SU-DHL-6 (cell line): ENCODE results near the gene HHATL.

Experiments
- H2AFZ ChIP-seq: fragments of 200-600 bp; sonication (generic); 2 replicates; pipeline ENCODE4 v1.6.1; 2014; ENCODE audit warnings: low read depth, mild to moderate bottlenecking, moderate library complexity, mixed read lengths, antibody characterized with exemption, low read length; ENCODE audit not compliant: severe bottlenecking
- H3F3A ChIP-seq: fragments of 200-600 bp; shearing (Covaris generic); 2 replicates; pipeline ENCODE4 v1.6.0; 2016; ENCODE audit warnings: antibody characterized with exemption, mild to moderate bottlenecking; ENCODE audit not compliant: insufficient read depth
- H3K27ac ChIP-seq: fragments of 200-600 bp; sonication (generic); 2 replicates; pipeline ENCODE4 v1.5.1; 2016; ENCODE audit warnings: low read depth, mild to moderate bottlenecking, low read length, moderate library complexity, mixed read lengths
- H3K27me3 ChIP-seq: fragments of 200-600 bp; sonication (generic), shearing (Covaris generic); 2 replicates; pipeline ENCODE4 v1.6.0; 2014; ENCODE audit warnings: mild to moderate bottlenecking, low read length
- H3K36me3 ChIP-seq: fragments of 200-600 bp; sonication (generic); 2 replicates; pipeline ENCODE4 v1.6.1; 2014; ENCODE audit warnings: mild to moderate bottlenecking, low read length, mixed read lengths
- H3K4me2 ChIP-seq: fragments of 300-600, 200-600 bp; shearing (Covaris generic), sonication (generic); 2 replicates; pipeline ENCODE4 v1.6.0; 2014; ENCODE audit warnings: low read length, low read depth, mild to moderate bottlenecking; ENCODE audit not compliant: poor library complexity, severe bottlenecking
- H3K4me3 ChIP-seq: fragments of 200-600 bp; sonication (generic); 2 replicates; pipeline ENCODE4 v1.5.1; 2014; ENCODE audit warnings: antibody characterized with exemption, low read length, mild to moderate bottlenecking, mixed read lengths; ENCODE audit not compliant: insufficient read depth, poor library complexity, severe bottlenecking
- H3K79me2 ChIP-seq: fragments of 200-600 bp; sonication (generic); 2 replicates; pipeline ENCODE4 v1.6.1; 2014; ENCODE audit warnings: mild to moderate bottlenecking, low read length, moderate library complexity; ENCODE audit not compliant: insufficient read depth
- H3K9ac ChIP-seq: fragments of 200-600 bp; sonication (generic); 2 replicates; pipeline ENCODE4 v1.7.0; 2014; ENCODE audit warnings: mild to moderate bottlenecking, low read length
- H3K9me2 ChIP-seq: fragments of 200-600 bp; sonication (generic); replicated peaks from 2 replicates; pipeline ENCODE4 v1.6.1; 2014; ENCODE audit warnings: low read length; ENCODE audit not compliant: insufficient read depth
- H3K9me3 ChIP-seq: fragments of 200-600 bp; sonication (generic); 2 replicates; pipeline ENCODE4 v1.6.1; 2014; ENCODE audit warnings: low read length, mixed read lengths; ENCODE audit not compliant: insufficient read depth
- H4K20me1 ChIP-seq: fragments of 200-600 bp; sonication (generic); 2 replicates; pipeline ENCODE4 v1.6.1; 2014; ENCODE audit warnings: low read depth, mild to moderate bottlenecking, antibody characterized with exemption, low read length, moderate library complexity, mixed read lengths
- EZH2phosphoT487 ChIP-seq: fragments of 200-600 bp; sonication (generic), shearing (Covaris generic); conservative IDR thresholded peaks from 2 replicates; pipeline ENCODE4 v1.6.1; 2018; ENCODE audit warnings: mild to moderate bottlenecking, antibody characterized with exemption, low read length, moderate library complexity, mixed read lengths
- TF ChIP-seq, protein P1 (sequence below): fragments of 200-600 bp; sonication (generic); IDR thresholded peaks from one replicate; pipeline ENCODE4 v1.5.1; 2017; ENCODE audit warnings: antibody characterized with exemption, mild to moderate bottlenecking, low read length, moderate library complexity; ENCODE audit not compliant: insufficient read depth, poor library complexity, severe bottlenecking

HHATL gene

DNA sequence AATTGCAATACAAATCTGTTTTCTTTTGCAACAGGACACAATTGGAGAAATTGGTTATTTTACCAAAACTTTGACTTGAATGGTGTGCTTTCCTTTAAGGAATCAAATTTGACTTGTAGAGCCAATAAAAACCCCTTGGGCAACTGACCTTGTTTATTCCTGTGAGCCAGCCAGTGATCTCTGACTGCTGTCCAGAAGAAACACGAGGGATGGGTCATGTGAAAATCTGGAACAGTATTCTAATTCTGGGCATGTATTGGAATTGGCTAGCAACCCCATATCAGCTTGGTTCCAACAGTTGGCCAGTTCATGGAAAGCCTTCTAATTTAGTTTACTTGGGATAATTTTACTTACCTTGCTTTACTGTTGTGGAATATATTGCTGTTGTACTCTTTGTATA lies 19.1 kb upstream of the HHATL start:
- H3K79me2 ChIP-seq, result no peaks in the 10 kb centered on the region
- H4K20me1 ChIP-seq, result no peaks in the 10 kb centered on the region
- no peak overlapping the region for H3K4me3 ChIP-seq
- H3K9me3 ChIP-seq, result no peaks in the 10 kb centered on the region
- H3K4me2 ChIP-seq, result no peak overlapping the region
- TF ChIP-seq, protein P1, sequence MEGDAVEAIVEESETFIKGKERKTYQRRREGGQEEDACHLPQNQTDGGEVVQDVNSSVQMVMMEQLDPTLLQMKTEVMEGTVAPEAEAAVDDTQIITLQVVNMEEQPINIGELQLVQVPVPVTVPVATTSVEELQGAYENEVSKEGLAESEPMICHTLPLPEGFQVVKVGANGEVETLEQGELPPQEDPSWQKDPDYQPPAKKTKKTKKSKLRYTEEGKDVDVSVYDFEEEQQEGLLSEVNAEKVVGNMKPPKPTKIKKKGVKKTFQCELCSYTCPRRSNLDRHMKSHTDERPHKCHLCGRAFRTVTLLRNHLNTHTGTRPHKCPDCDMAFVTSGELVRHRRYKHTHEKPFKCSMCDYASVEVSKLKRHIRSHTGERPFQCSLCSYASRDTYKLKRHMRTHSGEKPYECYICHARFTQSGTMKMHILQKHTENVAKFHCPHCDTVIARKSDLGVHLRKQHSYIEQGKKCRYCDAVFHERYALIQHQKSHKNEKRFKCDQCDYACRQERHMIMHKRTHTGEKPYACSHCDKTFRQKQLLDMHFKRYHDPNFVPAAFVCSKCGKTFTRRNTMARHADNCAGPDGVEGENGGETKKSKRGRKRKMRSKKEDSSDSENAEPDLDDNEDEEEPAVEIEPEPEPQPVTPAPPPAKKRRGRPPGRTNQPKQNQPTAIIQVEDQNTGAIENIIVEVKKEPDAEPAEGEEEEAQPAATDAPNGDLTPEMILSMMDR, result no peak
- TF ChIP-seq EZH2phosphoT487, result no peak
- H3K9ac ChIP-seq, result no peak overlapping the region
- no peaks in the 10 kb centered on the region for H3K9me2 ChIP-seq
- no peaks in the 10 kb centered on the region for H3K27me3 ChIP-seq
- H3K36me3 ChIP-seq, result no peaks in the 10 kb centered on the region
- H3F3A ChIP-seq, result no peaks in the 10 kb centered on the region
- no peak overlapping the region for H3K27ac ChIP-seq
- no peak overlapping the region for H2AFZ ChIP-seq

DNA sequence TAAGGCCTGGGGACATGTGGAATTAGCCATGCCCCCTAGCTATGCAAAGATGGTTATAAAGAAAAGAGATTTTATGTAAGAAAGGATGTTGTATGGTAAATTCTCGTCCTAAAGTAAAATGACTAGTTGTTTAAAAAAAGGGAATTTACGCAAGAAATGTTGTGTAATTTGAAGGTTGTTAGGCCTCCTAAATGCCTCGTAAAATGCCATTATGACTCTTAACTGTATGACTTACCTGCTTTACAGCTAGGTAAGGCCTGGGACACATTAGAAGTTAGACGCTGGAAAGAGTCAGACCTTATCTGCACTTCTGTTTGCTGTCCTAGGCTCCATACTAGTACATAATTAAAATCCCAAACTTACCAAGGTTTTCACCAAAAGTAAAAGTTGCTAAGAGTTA lies 17.5 kb upstream of the HHATL start:
- Histone ChIP-seq H3K79me2 (no peaks in the 10 kb centered on the region), H3K9ac (no peak overlapping the region), H3K36me3 (no peaks in the 10 kb centered on the region), H3K27ac (no peak overlapping the region), H3K9me3 (no peaks in the 10 kb centered on the region), H3K4me2 (no peak overlapping the region), H2AFZ (no peak overlapping the region), H3K4me3 (no peak overlapping the region), H3K27me3 (no peaks in the 10 kb centered on the region), H3K9me2 (no peaks in the 10 kb centered on the region), H3F3A (no peaks in the 10 kb centered on the region), H4K20me1 (no peaks in the 10 kb centered on the region)
- no peak for TF ChIP-seq EZH2phosphoT487
- TF ChIP-seq, protein P1, result no peak

DNA sequence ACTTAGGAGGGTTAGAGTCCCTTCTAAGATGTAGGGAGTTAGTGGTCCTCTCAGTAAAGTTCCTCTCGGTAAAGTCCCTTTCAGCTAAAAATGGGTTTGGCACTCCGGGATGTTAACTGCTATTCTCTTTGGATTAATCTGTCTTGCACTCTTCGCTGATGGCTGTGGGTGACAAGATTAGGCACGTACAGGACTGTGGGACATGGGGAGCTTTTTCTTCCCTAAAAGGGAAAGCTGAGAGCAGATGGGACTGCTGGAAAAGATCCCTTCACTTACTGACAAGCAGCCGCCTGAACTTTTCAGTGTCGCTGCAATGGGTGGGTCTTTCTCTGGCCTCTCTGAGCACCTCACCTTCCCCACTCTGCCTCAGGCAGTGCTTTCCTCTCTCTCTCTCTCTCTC lies 16.4 kb upstream of the HHATL start:
- TF ChIP-seq EZH2phosphoT487, result no peak
- TF ChIP-seq, protein P1, result no peak
- Histone ChIP-seq H3F3A (no peaks in the 10 kb centered on the region), H3K4me2 (no peak overlapping the region), H4K20me1 (no peaks in the 10 kb centered on the region), H3K9me3 (no peaks in the 10 kb centered on the region), H3K79me2 (no peaks in the 10 kb centered on the region), H3K9me2 (no peaks in the 10 kb centered on the region), H3K4me3 (no peak overlapping the region), H3K9ac (no peak overlapping the region), H3K27ac (no peak overlapping the region), H2AFZ (no peak overlapping the region), H3K27me3 (no peaks in the 10 kb centered on the region), H3K36me3 (no peaks in the 10 kb centered on the region)

DNA sequence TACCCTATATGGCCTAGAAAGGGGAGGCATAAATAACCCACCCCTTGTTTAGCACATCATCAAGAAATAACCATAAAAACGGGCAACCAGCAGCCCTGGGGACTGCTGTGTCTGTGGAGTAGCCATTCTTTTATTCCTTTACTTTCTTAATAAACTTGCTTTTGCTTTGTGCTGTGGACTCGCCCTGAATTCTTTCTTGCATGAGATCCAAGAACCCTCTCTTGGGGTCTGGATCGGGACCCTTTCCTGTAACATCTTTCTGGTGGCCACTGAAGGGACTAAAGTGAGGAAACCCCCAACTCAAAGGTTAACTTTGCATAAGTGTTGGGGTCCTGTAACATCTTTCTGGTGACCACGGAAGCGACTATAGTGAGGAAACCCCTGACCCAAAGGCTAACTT lies 15.7 kb upstream of the HHATL start:
- Histone ChIP-seq H3K27me3 (no peaks in the 10 kb centered on the region), H3K9me3 (no peaks in the 10 kb centered on the region), H3K4me2 (no peak overlapping the region), H3K9ac (no peak overlapping the region), H3F3A (no peaks in the 10 kb centered on the region), H2AFZ (no peak overlapping the region), H3K4me3 (no peak overlapping the region), H4K20me1 (no peaks in the 10 kb centered on the region), H3K27ac (no peak overlapping the region), H3K9me2 (no peaks in the 10 kb centered on the region), H3K36me3 (no peaks in the 10 kb centered on the region), H3K79me2 (no peaks in the 10 kb centered on the region)
- no peak for TF ChIP-seq EZH2phosphoT487
- TF ChIP-seq, protein P1, result no peak
